Activated T-helper 1 cell treated with anti-CD3 and anti-CD28 coated beads, Interleukin-12 subunit alpha, Interleukin-12 subunit beta, Interleukin-2, Interleukin-4 antibody, amounts not matched to agents 30 ng/mL and 10 ng/mL and 1 ng/mL, durations not matched to agents 14 hours and 24 hours and 36 hours (primary cell): Measurements from ENCODE around the gene ASTN2. TPM values are rescaled to one million over a fixed set of nuclear protein-coding genes. Genes with fewer than 3 reads are reported as not detected.

Source experiments
- DNase-seq: peaks from one replicate; pipeline ENCODE4 v3.0.0; 2021; ENCODE audit warnings: low spot score
- H3K27ac Mint-ChIP-seq: one replicate; pipeline ENCODE4 v1.8.0; 2021; ENCODE audit warnings: mild to moderate bottlenecking, mixed read lengths
- H3K27me3 Mint-ChIP-seq: one replicate; pipeline ENCODE4 v1.8.0; 2022; ENCODE audit warnings: mild to moderate bottlenecking, moderate library complexity, mixed read lengths; ENCODE audit not compliant: insufficient read depth
- H3K36me3 Mint-ChIP-seq: one replicate; pipeline ENCODE4 v1.8.0; 2021; ENCODE audit warnings: low read depth, mixed read lengths
- H3K4me1 Mint-ChIP-seq: one replicate; pipeline ENCODE4 v1.8.0; 2021; ENCODE audit warnings: low read depth, mixed read lengths
- H3K4me3 Mint-ChIP-seq: one replicate; pipeline ENCODE4 v1.8.0; 2021; ENCODE audit warnings: mild to moderate bottlenecking, moderate library complexity, mixed read lengths
- H3K9me3 Mint-ChIP-seq: one replicate; pipeline ENCODE4 v1.8.0; 2021; ENCODE audit warnings: mixed read lengths
- intact Hi-C: fragments of 100-400 bp; cut with micrococcal nuclease; formaldehyde crosslinking; loops from one replicate; pipeline ENCODE4 v1.15.1; 2024
- total RNA-seq: library from RNA; stranded (reverse); gene quantifications from 2 replicates; pipeline ENCODE4 v1.2.3, GENCODE V29; 2022

ASTN2 gene, protein sequence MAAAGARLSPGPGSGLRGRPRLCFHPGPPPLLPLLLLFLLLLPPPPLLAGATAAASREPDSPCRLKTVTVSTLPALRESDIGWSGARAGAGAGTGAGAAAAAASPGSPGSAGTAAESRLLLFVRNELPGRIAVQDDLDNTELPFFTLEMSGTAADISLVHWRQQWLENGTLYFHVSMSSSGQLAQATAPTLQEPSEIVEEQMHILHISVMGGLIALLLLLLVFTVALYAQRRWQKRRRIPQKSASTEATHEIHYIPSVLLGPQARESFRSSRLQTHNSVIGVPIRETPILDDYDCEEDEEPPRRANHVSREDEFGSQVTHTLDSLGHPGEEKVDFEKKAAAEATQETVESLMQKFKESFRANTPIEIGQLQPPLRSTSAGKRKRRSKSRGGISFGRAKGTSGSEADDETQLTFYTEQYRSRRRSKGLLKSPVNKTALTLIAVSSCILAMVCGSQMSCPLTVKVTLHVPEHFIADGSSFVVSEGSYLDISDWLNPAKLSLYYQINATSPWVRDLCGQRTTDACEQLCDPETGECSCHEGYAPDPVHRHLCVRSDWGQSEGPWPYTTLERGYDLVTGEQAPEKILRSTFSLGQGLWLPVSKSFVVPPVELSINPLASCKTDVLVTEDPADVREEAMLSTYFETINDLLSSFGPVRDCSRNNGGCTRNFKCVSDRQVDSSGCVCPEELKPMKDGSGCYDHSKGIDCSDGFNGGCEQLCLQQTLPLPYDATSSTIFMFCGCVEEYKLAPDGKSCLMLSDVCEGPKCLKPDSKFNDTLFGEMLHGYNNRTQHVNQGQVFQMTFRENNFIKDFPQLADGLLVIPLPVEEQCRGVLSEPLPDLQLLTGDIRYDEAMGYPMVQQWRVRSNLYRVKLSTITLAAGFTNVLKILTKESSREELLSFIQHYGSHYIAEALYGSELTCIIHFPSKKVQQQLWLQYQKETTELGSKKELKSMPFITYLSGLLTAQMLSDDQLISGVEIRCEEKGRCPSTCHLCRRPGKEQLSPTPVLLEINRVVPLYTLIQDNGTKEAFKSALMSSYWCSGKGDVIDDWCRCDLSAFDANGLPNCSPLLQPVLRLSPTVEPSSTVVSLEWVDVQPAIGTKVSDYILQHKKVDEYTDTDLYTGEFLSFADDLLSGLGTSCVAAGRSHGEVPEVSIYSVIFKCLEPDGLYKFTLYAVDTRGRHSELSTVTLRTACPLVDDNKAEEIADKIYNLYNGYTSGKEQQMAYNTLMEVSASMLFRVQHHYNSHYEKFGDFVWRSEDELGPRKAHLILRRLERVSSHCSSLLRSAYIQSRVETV (N-terminal part only)
- 2.5 and 3.3 TPM in 2 replicates for total RNA-seq

DNA sequence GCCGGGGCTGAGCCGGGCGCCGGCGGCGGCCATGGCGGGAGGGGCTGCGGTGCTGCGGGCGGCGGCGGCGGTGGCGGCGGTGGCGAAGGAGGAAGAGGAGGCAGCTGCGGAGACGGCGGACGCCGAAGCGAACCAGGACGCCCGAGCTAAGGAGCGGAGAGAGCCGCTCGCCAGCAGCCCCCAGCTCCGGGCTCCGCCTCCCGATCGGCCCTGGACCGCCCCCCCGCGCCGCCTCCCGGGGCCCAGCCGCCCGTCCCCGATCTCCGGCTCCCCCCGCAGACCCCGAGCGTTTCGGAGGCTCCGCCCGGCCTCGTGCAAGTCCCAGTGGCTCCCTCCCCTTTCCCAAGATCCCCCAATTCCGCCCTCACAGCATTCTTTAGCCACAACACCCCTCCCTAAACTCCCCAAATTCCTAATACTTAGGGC lies at the start of gene ASTN2:
TSS of gene ASTN2 (minus strand) at position 152 of the 426 bp plus-strand sequence. CDS start at position 33, 119 bp downstream.
- intact Hi-C loops = no loop called here
- Mint-ChIP-seq H3K36me3 (no peaks in the 10 kb centered on the region), H3K27ac (no peak within 1 kb of the TSS), H3K4me1 (no peaks in the 10 kb centered on the region), H3K27me3 (peaks cover 28% of the 10 kb centered on the region), H3K4me3 (no peak within 1 kb of the TSS), H3K9me3 (no peaks in the 10 kb centered on the region)
- DNase-seq = no peak

DNA sequence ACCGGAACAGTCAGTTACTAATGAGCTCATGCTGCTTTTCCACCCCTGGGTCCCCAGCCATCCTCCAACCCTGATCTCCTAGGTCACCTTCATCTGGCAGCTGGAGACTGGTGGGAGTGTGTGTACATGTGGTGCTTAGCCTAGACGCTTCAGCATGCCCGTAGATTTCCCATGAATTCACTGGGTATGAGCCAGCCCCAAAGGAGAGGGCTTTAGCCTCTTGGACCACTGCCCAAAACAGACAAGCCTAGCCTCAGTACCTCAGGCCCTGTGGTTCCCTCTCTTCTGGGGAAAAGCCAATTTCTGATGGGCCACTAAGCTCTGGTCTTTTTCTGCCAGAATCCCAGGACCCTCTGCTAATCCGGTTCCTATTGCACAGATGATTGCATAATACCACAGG lies 48.0 kb upstream of the ASTN2 start:
- Mint-ChIP-seq H3K27me3 (peaks cover 2% of the 10 kb centered on the region), H3K9me3 (no peaks in the 10 kb centered on the region), H3K27ac (no peak overlapping the region), H3K4me3 (no peak overlapping the region), H3K36me3 (no peaks in the 10 kb centered on the region), H3K4me1 (no peaks in the 10 kb centered on the region)
- intact Hi-C loops = no loop called here
- DNase-seq = no peak

DNA sequence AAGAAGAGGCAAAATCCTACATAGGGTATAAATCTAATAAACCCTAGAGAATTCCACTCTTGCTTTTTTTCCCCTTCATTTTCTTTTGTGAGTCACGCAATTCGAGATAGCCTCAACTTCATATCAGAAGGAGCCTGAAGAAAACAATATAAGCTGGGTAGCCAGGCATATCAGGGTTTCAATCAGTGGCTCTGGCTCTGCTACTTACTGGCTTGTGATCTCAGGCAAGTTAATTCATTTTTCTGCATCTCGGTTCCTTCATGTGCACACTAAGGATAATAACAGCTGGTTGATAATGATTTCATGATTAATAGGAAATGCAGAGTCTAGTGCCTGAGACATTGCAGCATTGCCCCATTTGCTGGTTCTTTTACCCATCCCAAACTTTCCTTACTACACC lies 46.5 kb upstream of the ASTN2 start:
- no peak for DNase-seq
- peaks cover 2% of the 10 kb centered on the region for H3K27me3 Mint-ChIP-seq
- H3K36me3 Mint-ChIP-seq = no peaks in the 10 kb centered on the region
- no peaks in the 10 kb centered on the region for H3K4me1 Mint-ChIP-seq
- H3K9me3 Mint-ChIP-seq = no peaks in the 10 kb centered on the region
- H3K27ac Mint-ChIP-seq = no peak overlapping the region
- H3K4me3 Mint-ChIP-seq = no peak overlapping the region
- intact Hi-C loops = no loop called here

DNA sequence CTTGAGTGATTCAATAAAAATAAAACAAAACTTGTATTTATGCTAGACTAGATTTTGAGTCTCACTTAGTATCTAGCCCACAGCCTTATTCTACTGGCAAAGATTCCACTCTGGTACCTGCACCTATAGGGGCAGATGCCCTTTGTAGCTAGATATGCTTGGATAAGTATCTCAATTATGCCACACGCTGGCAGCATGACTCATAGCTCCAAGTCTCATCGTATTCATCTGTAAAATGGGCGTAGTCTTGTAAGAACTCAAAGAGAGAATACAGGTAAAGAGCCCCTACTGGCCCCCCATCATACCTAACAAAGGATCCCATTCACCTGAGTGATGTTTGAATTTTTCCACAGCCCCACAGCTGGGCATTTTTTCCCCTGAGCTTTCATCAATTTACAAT lies 45.9 kb upstream of the ASTN2 start:
- H3K27ac Mint-ChIP-seq = no peak overlapping the region
- no peaks in the 10 kb centered on the region for H3K9me3 Mint-ChIP-seq
- no peaks in the 10 kb centered on the region for H3K36me3 Mint-ChIP-seq
- H3K4me1 Mint-ChIP-seq = no peaks in the 10 kb centered on the region
- intact Hi-C loops = no loop called here
- peaks cover 2% of the 10 kb centered on the region for H3K27me3 Mint-ChIP-seq
- H3K4me3 Mint-ChIP-seq = no peak overlapping the region
- no peak for DNase-seq

GRCh38 chr9:117459913-117460312 lies 45.1 kb upstream of the ASTN2 start:
- no peak overlapping the region for H3K4me3 Mint-ChIP-seq
- H3K27ac Mint-ChIP-seq = no peak overlapping the region
- intact Hi-C loops = no loop called here
- no peaks in the 10 kb centered on the region for H3K4me1 Mint-ChIP-seq
- no peaks in the 10 kb centered on the region for H3K36me3 Mint-ChIP-seq
- H3K9me3 Mint-ChIP-seq = no peaks in the 10 kb centered on the region
- peaks cover 2% of the 10 kb centered on the region for H3K27me3 Mint-ChIP-seq
- no peak for DNase-seq

GRCh38 chr9:117458066-117458465 lies 43.2 kb upstream of the ASTN2 start:
- Mint-ChIP-seq H3K27me3 (peaks cover 2% of the 10 kb centered on the region), H3K36me3 (no peaks in the 10 kb centered on the region), H3K4me1 (no peaks in the 10 kb centered on the region), H3K9me3 (no peaks in the 10 kb centered on the region), H3K4me3 (no peak overlapping the region), H3K27ac (no peak overlapping the region)
- no peak for DNase-seq
- intact Hi-C loops = no loop called here

GRCh38 chr9:117454711-117455110 lies 39.9 kb upstream of the ASTN2 start:
- no peaks in the 10 kb centered on the region for H3K9me3 Mint-ChIP-seq
- H3K4me3 Mint-ChIP-seq = no peak overlapping the region
- intact Hi-C loops = no loop called here
- H3K4me1 Mint-ChIP-seq = no peaks in the 10 kb centered on the region
- no peak overlapping the region for H3K27ac Mint-ChIP-seq
- DNase-seq = no peak
- H3K27me3 Mint-ChIP-seq = no peaks in the 10 kb centered on the region
- no peaks in the 10 kb centered on the region for H3K36me3 Mint-ChIP-seq

GRCh38 chr9:117453737-117454136 lies 38.9 kb upstream of the ASTN2 start:
- no peak overlapping the region for H3K27ac Mint-ChIP-seq
- no peaks in the 10 kb centered on the region for H3K4me1 Mint-ChIP-seq
- no peak overlapping the region for H3K4me3 Mint-ChIP-seq
- intact Hi-C loops = no loop called here
- no peaks in the 10 kb centered on the region for H3K27me3 Mint-ChIP-seq
- no peaks in the 10 kb centered on the region for H3K36me3 Mint-ChIP-seq
- no peak for DNase-seq
- no peaks in the 10 kb centered on the region for H3K9me3 Mint-ChIP-seq

DNA sequence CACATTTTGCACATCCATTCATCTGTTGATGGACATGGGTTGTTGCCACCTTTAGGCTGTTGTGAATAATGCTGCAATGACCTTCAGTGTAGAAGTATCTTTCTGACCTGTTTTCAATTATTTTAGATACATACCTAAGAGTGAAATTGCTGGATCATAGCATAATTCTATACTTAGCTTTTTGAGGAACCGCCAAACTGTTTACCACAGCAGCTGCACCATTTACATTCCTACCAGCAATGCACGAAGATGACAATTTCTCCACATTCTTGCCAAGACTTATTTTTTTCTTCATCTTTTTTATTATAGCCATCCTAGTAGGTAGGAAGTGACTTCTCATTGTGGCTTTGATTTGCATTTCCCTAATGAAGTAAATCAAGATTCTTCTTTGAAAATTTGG lies 36.5 kb upstream of the ASTN2 start:
- Mint-ChIP-seq H3K4me3 (no peak overlapping the region), H3K27ac (no peak overlapping the region), H3K36me3 (no peaks in the 10 kb centered on the region), H3K4me1 (no peaks in the 10 kb centered on the region), H3K27me3 (no peaks in the 10 kb centered on the region), H3K9me3 (no peaks in the 10 kb centered on the region)
- no peak for DNase-seq
- intact Hi-C loops = no loop called here

- no peaks in the 10 kb centered on the region for H3K4me1 Mint-ChIP-seq
- H3K9me3 Mint-ChIP-seq = no peaks in the 10 kb centered on the region
- H3K27ac Mint-ChIP-seq = no peak overlapping the region
- no peak for DNase-seq
- no peak overlapping the region for H3K4me3 Mint-ChIP-seq
- no peaks in the 10 kb centered on the region for H3K36me3 Mint-ChIP-seq
- intact Hi-C loops = no loop called here
- no peaks in the 10 kb centered on the region for H3K27me3 Mint-ChIP-seq
These were observed 33.2 kb upstream of the ASTN2 start for GRCh38 chr9:117448066-117448465.

DNA sequence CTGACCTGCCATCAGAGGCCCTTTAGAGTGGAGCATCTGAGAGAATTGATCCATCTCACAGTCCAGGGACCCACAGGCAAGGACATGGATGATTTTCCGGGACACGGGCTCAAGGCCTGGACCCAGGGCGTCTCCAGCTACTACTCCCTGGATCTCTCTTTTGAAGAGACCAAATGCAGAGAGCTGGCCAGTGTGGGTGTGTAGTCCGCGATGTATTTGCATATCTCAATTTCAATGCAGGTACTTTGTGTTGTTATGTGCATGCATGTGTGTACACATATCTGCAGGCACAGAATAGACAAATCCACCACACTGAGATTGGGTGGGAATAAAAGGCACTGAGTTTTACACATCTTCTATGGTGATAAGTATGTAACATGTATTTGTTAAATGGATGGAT lies 30.8 kb upstream of the ASTN2 start:
- intact Hi-C loops = no loop called here
- H3K9me3 Mint-ChIP-seq = no peaks in the 10 kb centered on the region
- no peaks in the 10 kb centered on the region for H3K36me3 Mint-ChIP-seq
- no peak overlapping the region for H3K4me3 Mint-ChIP-seq
- no peak for DNase-seq
- no peaks in the 10 kb centered on the region for H3K27me3 Mint-ChIP-seq
- no peak overlapping the region for H3K27ac Mint-ChIP-seq
- no peaks in the 10 kb centered on the region for H3K4me1 Mint-ChIP-seq

- H3K27ac Mint-ChIP-seq = no peak overlapping the region
- DNase-seq = no peak
- H3K4me3 Mint-ChIP-seq = no peak overlapping the region
- intact Hi-C loops = no loop called here
- H3K4me1 Mint-ChIP-seq = no peaks in the 10 kb centered on the region
- H3K36me3 Mint-ChIP-seq = no peaks in the 10 kb centered on the region
- H3K9me3 Mint-ChIP-seq = no peaks in the 10 kb centered on the region
- H3K27me3 Mint-ChIP-seq = no peaks in the 10 kb centered on the region
These were observed 29.6 kb upstream of the ASTN2 start for GRCh38 chr9:117444501-117444900.
